ENCODE measurements around the gene CSGALNACT2. TPM values are rescaled to one million over a fixed set of nuclear protein-coding genes. Genes with fewer than 3 reads are reported as not detected.

Gene CSGALNACT2
- total and polyA plus RNA-seq, 9 of the 15 experiments (the other 6 are each of a cell fraction or from before 2014, with no cell fraction given): 1.4 to 7.3 (median 3.5) TPM

GRCh38 chr10:43120929-43121314, 17.3 kb upstream of the CSGALNACT2 start (continued):
- TF ChIP-seq CUX1 (CRISPR knock-in tag; IDR thresholded peaks at IDR 0.05) (no peak), ZNF561 (CRISPR knock-in tag; conservative IDR thresholded peaks at IDR 0.05) (no peak), CBX5 (IDR thresholded peaks at IDR 0.05; ENCODE audit: borderline replicate concordance, low read depth) (no peak), ZNF507 (tag; conservative IDR thresholded peaks at IDR 0.05) (no peak), ZFP30 (CRISPR knock-in tag; IDR thresholded peaks at IDR 0.05; ENCODE audit: borderline replicate concordance) (no peak), UBTF (IDR thresholded peaks at IDR 0.05; ENCODE audit: borderline replicate concordance in 1 of 2, low read depth in 2 of 2, low read length in 2 of 2) (no peak)
